WERI-Rb-1 (cell line): ENCODE results near the gene CDKN2B-AS1.

Experiments
- DNase-seq: peaks from one replicate; pipeline ENCODE4 v3.0.0-alpha.2; 2020
- H3K27ac ChIP-seq: fragments of 250-450 bp; sonication (Bioruptor Pico); 2 replicates; pipeline ENCODE4 v1.5.1; 2020; ENCODE audit warnings: mild to moderate bottlenecking, moderate library complexity
- H3K27me3 ChIP-seq: fragments of 250-450 bp; sonication (Bioruptor Pico); 2 replicates; pipeline ENCODE4 v1.5.1; 2021; ENCODE audit warnings: mild to moderate bottlenecking, low read depth, moderate library complexity; ENCODE audit not compliant: insufficient read depth, severe bottlenecking
- H3K36me3 ChIP-seq: fragments of 250-450 bp; sonication (Bioruptor Pico); 2 replicates; pipeline ENCODE4 v1.5.1; 2020; ENCODE audit warnings: mild to moderate bottlenecking, moderate library complexity
- H3K4me3 ChIP-seq: 2 replicates; pipeline ENCODE4 v1.5.1; 2011; ENCODE audit warnings: low read depth, mild to moderate bottlenecking, control low read depth, low read length
- H3K9me3 ChIP-seq: fragments of 250-450 bp; sonication (Bioruptor Pico); 2 replicates; pipeline ENCODE4 v1.5.1; 2021; ENCODE audit warnings: mild to moderate bottlenecking, moderate library complexity; ENCODE audit not compliant: severe bottlenecking
- TF ChIP-seq, protein P1 (sequence below): IDR thresholded peaks from 2 replicates; pipeline ENCODE4 v1.5.1; 2011; ENCODE audit warnings: low read depth, mild to moderate bottlenecking, control low read depth, inconsistent platforms, low read length

CDKN2B-AS1 gene

DNA sequence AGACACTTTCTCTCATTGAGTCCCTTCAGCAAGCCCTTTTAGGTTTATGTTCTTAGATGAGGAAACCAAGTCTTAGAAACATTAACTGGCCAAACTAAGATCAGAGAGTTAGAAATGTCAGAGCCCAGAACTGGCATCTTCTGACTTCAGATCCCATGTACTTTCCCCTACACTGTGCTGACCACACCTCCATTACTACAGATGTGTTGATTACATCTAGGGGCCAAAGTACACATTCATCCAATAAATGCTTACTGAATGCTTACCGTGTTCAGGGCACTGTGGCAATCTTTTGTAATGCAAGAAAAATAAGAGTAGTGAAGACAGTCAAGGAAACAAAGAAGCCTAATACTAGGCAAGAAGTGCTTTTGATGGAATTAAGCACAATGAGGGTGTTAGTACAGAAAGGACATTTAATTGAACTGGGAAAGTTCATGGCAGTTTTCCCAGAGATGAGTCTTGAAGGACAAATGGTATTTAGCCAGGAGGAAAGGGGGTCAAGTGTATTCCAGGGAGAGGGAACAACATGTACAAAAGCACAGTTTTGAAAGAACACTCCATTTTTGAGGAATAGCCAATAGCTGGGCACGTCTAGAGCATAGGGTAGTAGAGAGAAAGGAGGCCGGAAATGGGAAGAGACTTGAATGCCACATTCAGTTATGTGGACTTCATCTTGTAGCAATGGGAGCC, 104.2 kb downstream of the CDKN2B-AS1 start:
- DNase-seq = no peak
- no peak overlapping the region for H3K27ac ChIP-seq

DNA sequence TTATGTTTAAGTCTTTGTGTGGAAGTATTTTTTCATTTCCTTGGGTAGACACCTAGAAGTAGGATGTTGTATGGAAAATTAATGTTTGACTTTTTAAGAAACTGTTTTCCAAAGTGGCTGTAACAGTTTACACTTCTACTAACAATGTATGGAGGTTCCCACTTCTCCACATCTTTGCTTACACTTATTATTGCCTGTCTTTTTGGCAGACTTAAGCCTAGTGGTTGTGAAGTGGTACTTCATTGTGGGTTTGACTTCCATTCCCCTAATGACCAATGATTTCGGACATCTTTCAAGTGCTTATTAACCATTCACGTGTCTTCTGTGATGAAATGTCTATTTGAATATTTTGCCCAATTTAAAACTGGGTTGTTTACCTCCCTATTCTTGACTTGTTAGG, 106.0 kb downstream of the CDKN2B-AS1 start:
- Histone ChIP-seq H3K4me3 (no peak overlapping the region), H3K27ac (no peak overlapping the region), H3K36me3 (no peaks in the 10 kb centered on the region), H3K9me3 (no peaks in the 10 kb centered on the region), H3K27me3 (no peaks in the 10 kb centered on the region)
- no peak for DNase-seq
- TF ChIP-seq, protein P1, sequence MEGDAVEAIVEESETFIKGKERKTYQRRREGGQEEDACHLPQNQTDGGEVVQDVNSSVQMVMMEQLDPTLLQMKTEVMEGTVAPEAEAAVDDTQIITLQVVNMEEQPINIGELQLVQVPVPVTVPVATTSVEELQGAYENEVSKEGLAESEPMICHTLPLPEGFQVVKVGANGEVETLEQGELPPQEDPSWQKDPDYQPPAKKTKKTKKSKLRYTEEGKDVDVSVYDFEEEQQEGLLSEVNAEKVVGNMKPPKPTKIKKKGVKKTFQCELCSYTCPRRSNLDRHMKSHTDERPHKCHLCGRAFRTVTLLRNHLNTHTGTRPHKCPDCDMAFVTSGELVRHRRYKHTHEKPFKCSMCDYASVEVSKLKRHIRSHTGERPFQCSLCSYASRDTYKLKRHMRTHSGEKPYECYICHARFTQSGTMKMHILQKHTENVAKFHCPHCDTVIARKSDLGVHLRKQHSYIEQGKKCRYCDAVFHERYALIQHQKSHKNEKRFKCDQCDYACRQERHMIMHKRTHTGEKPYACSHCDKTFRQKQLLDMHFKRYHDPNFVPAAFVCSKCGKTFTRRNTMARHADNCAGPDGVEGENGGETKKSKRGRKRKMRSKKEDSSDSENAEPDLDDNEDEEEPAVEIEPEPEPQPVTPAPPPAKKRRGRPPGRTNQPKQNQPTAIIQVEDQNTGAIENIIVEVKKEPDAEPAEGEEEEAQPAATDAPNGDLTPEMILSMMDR = no peak

More for the DNA sequence above, 104.2 kb downstream of the CDKN2B-AS1 start:
- Histone ChIP-seq H3K4me3 (no peak overlapping the region), H3K9me3 (no peaks in the 10 kb centered on the region), H3K36me3 (no peaks in the 10 kb centered on the region), H3K27me3 (no peaks in the 10 kb centered on the region)
- TF ChIP-seq, protein P1 = no peak

DNA sequence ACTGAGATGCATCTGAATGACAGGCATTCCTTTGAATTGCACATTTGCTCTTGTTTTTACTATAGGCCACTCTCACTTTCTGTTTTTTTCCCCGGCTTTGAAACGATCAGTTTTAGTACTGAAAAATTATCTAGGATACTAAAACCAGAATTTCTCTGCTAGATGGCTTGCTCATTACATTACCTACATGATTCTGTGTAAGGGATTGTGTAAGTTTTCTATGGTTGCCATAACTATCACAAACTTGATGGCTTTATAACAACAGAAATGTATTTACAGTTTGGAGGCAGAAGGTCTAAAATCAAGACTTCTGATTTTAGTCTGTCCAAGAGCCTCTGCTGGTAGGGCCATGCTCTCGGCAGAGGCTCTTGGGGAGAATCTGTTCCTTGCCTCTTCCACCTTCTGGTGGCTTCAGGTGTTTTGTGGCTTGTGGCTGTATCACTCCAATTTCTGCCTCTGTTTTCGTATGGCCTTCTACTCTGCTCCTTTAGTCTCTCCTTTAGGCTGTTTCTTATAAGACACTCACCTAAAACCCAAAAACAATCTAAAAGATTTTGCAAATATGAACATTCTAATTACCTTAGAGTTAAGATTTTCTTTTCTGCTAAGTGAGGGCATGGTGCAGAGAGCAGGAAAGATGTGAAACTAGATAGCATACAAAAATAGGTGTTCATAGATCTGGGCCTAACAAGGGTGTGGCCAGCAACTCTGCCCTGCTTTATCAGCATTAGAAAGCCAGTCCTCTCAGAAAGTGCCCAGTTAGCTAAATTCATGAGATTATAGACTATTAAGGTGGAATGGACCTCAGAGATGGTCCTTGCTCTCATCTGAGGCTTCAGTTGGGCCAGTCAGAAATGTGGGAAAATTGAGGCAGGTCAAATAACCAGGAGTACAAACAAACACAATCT, 107.8 kb downstream of the CDKN2B-AS1 start:
- TF ChIP-seq, protein P1 = no peak
- no peak overlapping the region for H3K27ac ChIP-seq
- no peak for DNase-seq
- no peaks in the 10 kb centered on the region for H3K27me3 ChIP-seq
- H3K4me3 ChIP-seq = no peak overlapping the region
- no peaks in the 10 kb centered on the region for H3K36me3 ChIP-seq
- H3K9me3 ChIP-seq = no peaks in the 10 kb centered on the region

DNA sequence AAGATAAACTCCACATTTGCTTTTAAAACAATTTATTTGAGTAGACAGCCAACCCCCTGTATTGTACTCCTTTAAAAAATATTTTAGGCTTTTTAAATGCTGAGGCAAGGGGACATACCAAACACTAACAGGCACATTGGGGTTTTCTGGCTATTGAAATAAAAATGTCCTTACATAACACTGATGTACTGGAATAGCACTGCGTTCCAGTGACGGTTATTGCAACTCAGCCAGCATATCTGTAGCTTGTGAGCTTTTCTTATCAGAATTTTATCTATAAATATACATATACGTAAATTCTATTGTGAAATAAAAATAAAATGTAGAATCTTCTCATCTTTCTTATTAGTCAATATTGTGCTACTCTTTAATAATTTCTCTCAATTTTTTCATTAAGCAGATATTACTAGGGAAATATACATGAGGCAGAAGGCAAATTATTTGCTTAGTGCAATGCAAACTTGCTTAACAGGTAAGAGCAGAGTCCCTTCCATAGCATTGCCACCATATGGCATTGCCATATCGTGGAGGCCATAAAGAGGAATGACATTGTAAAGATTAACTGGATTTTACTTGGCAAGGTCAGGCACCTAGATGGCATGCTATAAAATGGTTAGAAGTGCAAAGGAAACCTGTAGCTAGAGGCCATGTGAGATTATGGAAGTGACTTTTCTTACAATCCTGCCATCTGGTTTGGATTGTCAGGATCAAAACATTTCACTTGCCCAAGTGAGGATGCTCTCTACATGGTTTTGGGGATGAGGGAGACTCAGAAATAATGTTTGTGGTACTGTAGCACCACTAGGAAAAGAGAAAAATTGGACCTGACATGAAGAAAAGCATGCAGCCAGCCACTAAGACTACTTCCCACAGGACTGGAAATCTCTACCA, 109.3 kb downstream of the CDKN2B-AS1 start:
- H3K9me3 ChIP-seq = no peaks in the 10 kb centered on the region

More for the DNA sequence above, 109.3 kb downstream of the CDKN2B-AS1 start:
- Histone ChIP-seq H3K27me3 (no peaks in the 10 kb centered on the region), H3K4me3 (no peak overlapping the region), H3K27ac (no peak overlapping the region), H3K36me3 (no peaks in the 10 kb centered on the region)
- TF ChIP-seq, protein P1 = no peak
- DNase-seq = no peak
